Endodermal cell (in vitro differentiated cells): ENCODE data around the gene PPFIA2. TPM values are rescaled to one million over a fixed set of nuclear protein-coding genes. Genes with fewer than 3 reads are reported as not detected.
A peak's percentile ranks its signal among the peaks of the same experiment; 100 is the strongest.

Experiments
- DNase-seq: peaks from one replicate; pipeline ENCODE4 v3.0.0-alpha.2; 2017
- H3K27ac ChIP-seq: 2 replicates; pipeline ENCODE4 v1.5.1; 2013; ENCODE audit warnings: mild to moderate bottlenecking, low read depth, low read length, moderate library complexity
- H3K27me3 ChIP-seq: 2 replicates; pipeline ENCODE4 v1.6.1; 2013; ENCODE audit warnings: mild to moderate bottlenecking, low read length, moderate library complexity; ENCODE audit not compliant: insufficient read depth, control insufficient read depth, poor library complexity, severe bottlenecking
- H3K36me3 ChIP-seq: 2 replicates; pipeline ENCODE4 v1.7.0; 2013; ENCODE audit warnings: mild to moderate bottlenecking, low read length, moderate library complexity; ENCODE audit not compliant: control insufficient read depth, insufficient read depth
- H3K4me1 ChIP-seq: one replicate; pipeline ENCODE4 v1.7.0; 2013; ENCODE audit warnings: low read length; ENCODE audit not compliant: control insufficient read depth, insufficient read depth
- H3K4me3 ChIP-seq: 2 replicates; pipeline ENCODE4 v1.5.1; 2013; ENCODE audit warnings: mild to moderate bottlenecking, low read length, moderate library complexity
- H3K9ac ChIP-seq: 2 replicates; pipeline ENCODE4 v1.6.1; 2013; ENCODE audit warnings: mild to moderate bottlenecking, low read length, moderate library complexity; ENCODE audit not compliant: poor library complexity, severe bottlenecking; ENCODE audit errors: extremely low read depth
- H3K9me3 ChIP-seq: 2 replicates; pipeline ENCODE4 v1.6.1; 2013; ENCODE audit warnings: mild to moderate bottlenecking, low read length, moderate library complexity; ENCODE audit not compliant: control insufficient read depth
- H3K27ac Mint-ChIP-seq: 2 replicates; pipeline ENCODE4 v1.8.0; 2020; ENCODE audit warnings: mixed read lengths
- H3K27me3 Mint-ChIP-seq: 2 replicates; pipeline ENCODE4 v1.8.0; 2021; ENCODE audit warnings: mild to moderate bottlenecking, mixed read lengths; ENCODE audit not compliant: insufficient read depth
- H3K36me3 Mint-ChIP-seq: 2 replicates; pipeline ENCODE4 v1.8.0; 2020; ENCODE audit warnings: low read depth, mixed read lengths
- H3K4me1 Mint-ChIP-seq: 2 replicates; pipeline ENCODE4 v1.8.0; 2020; ENCODE audit warnings: mixed read lengths
- H3K4me3 Mint-ChIP-seq: 2 replicates; pipeline ENCODE4 v1.8.0; 2020; ENCODE audit warnings: mild to moderate bottlenecking, moderate library complexity, mixed read lengths
- H3K9me3 Mint-ChIP-seq: 2 replicates; pipeline ENCODE4 v1.8.0; 2020; ENCODE audit warnings: mild to moderate bottlenecking, mixed read lengths
- WGBS, 2 experiments: methylation state at CpG; one replicate each; pipeline versions ENCODE4 v1.1.5 to v1.1.7; 2013; ENCODE audit warnings: missing lambda C conversion rate in 2 of 2, mixed read lengths in 1 of 2; ENCODE audit not compliant: insufficient coverage in 1 of 2, insufficient read length in 1 of 2; 5-methylcytosine and 5-hydroxymethylcytosine counted together
- total RNA-seq, 2 donors: library from RNA; stranded (reverse); fragmentation: NEBNext Ultra II Directional in 1 of 2; extraction: Animal tissue kit (Norgen Biotek cat#: 25700) in 1 of 2; gene quantifications; 2 replicates in 1 of 2; 3 replicates in 1 of 2; pipeline ENCODE4 v1.2.1, GENCODE V29; 2021
- TF ChIP-seq, protein P1 (sequence below): fragments of 200-600 bp; sonication (generic); conservative IDR thresholded peaks from 2 replicates; pipeline ENCODE4 v1.5.0; 2021; ENCODE audit warnings: antibody characterized with exemption, mild to moderate bottlenecking

Gene PPFIA2
- total RNA-seq, 2 donors from 2014 or later, result 1.2 TPM; not detected in 1

DNA sequence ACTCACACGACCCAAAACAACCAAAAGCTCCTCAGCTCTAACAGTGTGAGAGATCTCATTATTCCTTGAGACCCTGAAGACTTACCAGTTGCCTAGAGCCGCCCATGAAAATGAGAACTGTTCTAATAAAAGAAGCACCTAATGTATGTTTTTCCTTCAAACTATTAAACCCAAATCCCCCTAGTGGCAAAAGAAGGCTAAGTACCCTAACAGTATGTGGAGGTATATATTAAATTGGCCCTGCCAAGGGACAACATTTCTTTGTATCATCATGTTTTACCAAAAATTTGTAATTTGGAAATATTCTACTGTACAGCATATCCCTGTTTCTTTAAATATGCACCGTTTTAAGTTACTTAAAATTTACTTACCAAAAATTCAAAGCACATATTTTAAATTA is 38.0 kb upstream of the PPFIA2 start:
- Histone ChIP-seq H3K27me3 (no peaks in the 10 kb centered on the region), H3K36me3 (no peaks in the 10 kb centered on the region), H3K4me1 (peaks cover 13% of the 10 kb centered on the region), H3K4me3 (no peak overlapping the region), H3K9me3 (no peaks in the 10 kb centered on the region), H3K27ac (no peak overlapping the region), H3K9ac (no peak overlapping the region)
- DNase-seq, result peak; percentile 38
- no peak overlapping the region for H3K4me3 Mint-ChIP-seq
- H3K27ac Mint-ChIP-seq, result no peak overlapping the region
- no peaks in the 10 kb centered on the region for H3K27me3 Mint-ChIP-seq
- TF ChIP-seq, protein P1, sequence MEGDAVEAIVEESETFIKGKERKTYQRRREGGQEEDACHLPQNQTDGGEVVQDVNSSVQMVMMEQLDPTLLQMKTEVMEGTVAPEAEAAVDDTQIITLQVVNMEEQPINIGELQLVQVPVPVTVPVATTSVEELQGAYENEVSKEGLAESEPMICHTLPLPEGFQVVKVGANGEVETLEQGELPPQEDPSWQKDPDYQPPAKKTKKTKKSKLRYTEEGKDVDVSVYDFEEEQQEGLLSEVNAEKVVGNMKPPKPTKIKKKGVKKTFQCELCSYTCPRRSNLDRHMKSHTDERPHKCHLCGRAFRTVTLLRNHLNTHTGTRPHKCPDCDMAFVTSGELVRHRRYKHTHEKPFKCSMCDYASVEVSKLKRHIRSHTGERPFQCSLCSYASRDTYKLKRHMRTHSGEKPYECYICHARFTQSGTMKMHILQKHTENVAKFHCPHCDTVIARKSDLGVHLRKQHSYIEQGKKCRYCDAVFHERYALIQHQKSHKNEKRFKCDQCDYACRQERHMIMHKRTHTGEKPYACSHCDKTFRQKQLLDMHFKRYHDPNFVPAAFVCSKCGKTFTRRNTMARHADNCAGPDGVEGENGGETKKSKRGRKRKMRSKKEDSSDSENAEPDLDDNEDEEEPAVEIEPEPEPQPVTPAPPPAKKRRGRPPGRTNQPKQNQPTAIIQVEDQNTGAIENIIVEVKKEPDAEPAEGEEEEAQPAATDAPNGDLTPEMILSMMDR, result peak; percentile 82
- no peaks in the 10 kb centered on the region for H3K36me3 Mint-ChIP-seq
- H3K4me1 Mint-ChIP-seq, result peaks cover 26% of the 10 kb centered on the region
- 65 to 75% methylated on average over 1 to 3 of the region's 3 CpGs for WGBS, 2 experiments
- H3K9me3 Mint-ChIP-seq, result no peaks in the 10 kb centered on the region

DNA sequence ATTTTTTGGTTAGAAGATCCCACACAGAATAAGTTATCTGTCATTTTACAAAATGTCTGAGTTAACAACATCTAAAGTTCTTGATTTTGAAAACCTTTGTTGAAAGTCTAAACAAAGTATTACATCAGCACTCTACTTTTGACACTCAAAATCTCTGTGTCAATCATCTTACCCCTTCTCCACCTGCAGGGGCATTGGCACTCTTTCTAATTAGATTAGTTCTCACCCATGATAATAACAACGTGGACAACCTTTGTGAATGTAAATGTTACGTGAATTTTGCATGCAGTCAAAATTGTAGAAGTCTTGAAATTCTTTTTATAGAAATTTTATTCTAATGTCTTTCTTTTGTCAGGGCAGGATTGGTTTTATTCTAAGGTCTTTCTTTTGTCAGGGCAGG is 33.5 kb upstream of the PPFIA2 start:
- Mint-ChIP-seq H3K27ac (no peak overlapping the region), H3K27me3 (no peaks in the 10 kb centered on the region), H3K9me3 (no peaks in the 10 kb centered on the region), H3K4me1 (peaks cover 3% of the 10 kb centered on the region), H3K36me3 (no peaks in the 10 kb centered on the region), H3K4me3 (no peak overlapping the region)
- WGBS, 2 experiments, result 90% methylated on average over 2 of the region's 2 CpGs; no CpG with 5 or more reads in 1 of the 2 experiments
- Histone ChIP-seq H3K9ac (no peak overlapping the region), H3K27me3 (no peaks in the 10 kb centered on the region), H3K36me3 (no peaks in the 10 kb centered on the region), H3K4me1 (peaks cover under 1% of the 10 kb centered on the region), H3K4me3 (no peak overlapping the region), H3K9me3 (no peaks in the 10 kb centered on the region), H3K27ac (no peak overlapping the region)
- DNase-seq, result no peak
- TF ChIP-seq, protein P1, result no peak

DNA sequence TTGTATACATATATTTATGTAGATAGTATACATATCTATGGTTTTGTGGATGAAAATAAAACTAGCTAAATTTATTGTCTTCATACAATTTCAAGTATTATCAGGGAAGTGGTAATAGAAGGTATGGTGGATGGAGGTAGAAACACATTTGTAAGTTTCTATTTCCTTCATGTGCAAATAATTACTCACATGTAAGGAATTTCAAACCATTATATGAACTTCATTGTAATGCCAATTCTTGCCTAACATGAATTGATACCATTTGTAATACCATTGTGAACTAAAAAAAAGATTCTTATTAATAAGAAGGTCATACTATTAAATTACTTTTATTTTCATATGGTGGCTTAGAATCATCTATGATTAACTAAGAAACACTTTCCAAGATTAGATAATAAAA is 20.1 kb upstream of the PPFIA2 start:
- H3K27ac ChIP-seq, result no peak overlapping the region
- H3K36me3 Mint-ChIP-seq, result no peaks in the 10 kb centered on the region
- TF ChIP-seq, protein P1, result no peak
- no peak overlapping the region for H3K4me3 Mint-ChIP-seq
- H3K4me1 ChIP-seq, result no peaks in the 10 kb centered on the region
- no peak for DNase-seq
- no peak overlapping the region for H3K4me3 ChIP-seq
- peaks cover 2% of the 10 kb centered on the region for H3K4me1 Mint-ChIP-seq
- H3K36me3 ChIP-seq, result no peaks in the 10 kb centered on the region
- no peaks in the 10 kb centered on the region for H3K9me3 Mint-ChIP-seq
- no peak overlapping the region for H3K9ac ChIP-seq
- H3K27ac Mint-ChIP-seq, result no peak overlapping the region
- no peaks in the 10 kb centered on the region for H3K27me3 Mint-ChIP-seq
- H3K27me3 ChIP-seq, result peaks cover 5% of the 10 kb centered on the region
- no peaks in the 10 kb centered on the region for H3K9me3 ChIP-seq
